ENCODE measurements around the gene VEGFB.

VEGFB gene

GRCh38 chr11:64263021-64263946, 28.9 kb downstream of the VEGFB start:
- peak in 1 of 2 experiments; percentile 21 for DNase-seq

- DNase-seq: no peak
Measured at GRCh38 chr11:64263947-64264317, 29.5 kb downstream of the VEGFB start.

- peak; percentile 75 to 90 for DNase-seq
Measured at GRCh38 chr11:64264371-64264852, 30.0 kb downstream of the VEGFB start.

- peak; percentile 94 to 97 for DNase-seq
Measured at GRCh38 chr11:64265176-64266160, 31.1 kb downstream of the VEGFB start.

GRCh38 chr11:64266339-64266738, 32.0 kb downstream of the VEGFB start:
- DNase-seq: no peak

GRCh38 chr11:64267207-64267945, 33.0 kb downstream of the VEGFB start:
- peak in 1 of 2 experiments; percentile 73 for DNase-seq

GRCh38 chr11:64268025-64268892, 33.9 kb downstream of the VEGFB start:
- no peak for DNase-seq

- DNase-seq: peak in 1 of 2 experiments; percentile 47
Measured at GRCh38 chr11:64268893-64269539, 34.6 kb downstream of the VEGFB start.

GRCh38 chr11:64269540-64270220, 35.3 kb downstream of the VEGFB start:
- DNase-seq: peak; percentile 100

GRCh38 chr11:64275031-64275800, 40.8 kb downstream of the VEGFB start:
- no peak for DNase-seq

GRCh38 chr11:64275841-64276240, 41.5 kb downstream of the VEGFB start:
- no peak for DNase-seq

GRCh38 chr11:64276653-64277431, 42.5 kb downstream of the VEGFB start:
- DNase-seq: no peak

- DNase-seq: no peak
Measured at GRCh38 chr11:64278576-64279190, 44.3 kb downstream of the VEGFB start.

GRCh38 chr11:64281957-64282770, 47.8 kb downstream of the VEGFB start:
- no peak for DNase-seq

GRCh38 chr11:64283092-64283491, 48.7 kb downstream of the VEGFB start:
- no peak for DNase-seq

GRCh38 chr11:64284048-64284961, 49.9 kb downstream of the VEGFB start, which contains the start of gene BAD:
Gene BAD (minus strand): TSS chr11:64284665. CDS start chr11:64284368, 297 bp downstream.
- peak; percentile 89 to 98 for DNase-seq

Measured in NCI-H526 (cell line).